NCI-H2196 treated with DMSO at 0.1 percent for 48 hours (cell line): Measurements from ENCODE around the gene KANSL1.
"Not testable (repeated sequence)": the region's sequence is repeated elsewhere in the genome, so short reads cannot be mapped to it uniquely, and the experiment has no call there.

Experiments
- DNase-seq: peaks from one replicate; lab custom pipeline; 2025; ENCODE audit not compliant: unreplicated experiment; lab: John Stamatoyannopoulos, UW

KANSL1 gene

DNA sequence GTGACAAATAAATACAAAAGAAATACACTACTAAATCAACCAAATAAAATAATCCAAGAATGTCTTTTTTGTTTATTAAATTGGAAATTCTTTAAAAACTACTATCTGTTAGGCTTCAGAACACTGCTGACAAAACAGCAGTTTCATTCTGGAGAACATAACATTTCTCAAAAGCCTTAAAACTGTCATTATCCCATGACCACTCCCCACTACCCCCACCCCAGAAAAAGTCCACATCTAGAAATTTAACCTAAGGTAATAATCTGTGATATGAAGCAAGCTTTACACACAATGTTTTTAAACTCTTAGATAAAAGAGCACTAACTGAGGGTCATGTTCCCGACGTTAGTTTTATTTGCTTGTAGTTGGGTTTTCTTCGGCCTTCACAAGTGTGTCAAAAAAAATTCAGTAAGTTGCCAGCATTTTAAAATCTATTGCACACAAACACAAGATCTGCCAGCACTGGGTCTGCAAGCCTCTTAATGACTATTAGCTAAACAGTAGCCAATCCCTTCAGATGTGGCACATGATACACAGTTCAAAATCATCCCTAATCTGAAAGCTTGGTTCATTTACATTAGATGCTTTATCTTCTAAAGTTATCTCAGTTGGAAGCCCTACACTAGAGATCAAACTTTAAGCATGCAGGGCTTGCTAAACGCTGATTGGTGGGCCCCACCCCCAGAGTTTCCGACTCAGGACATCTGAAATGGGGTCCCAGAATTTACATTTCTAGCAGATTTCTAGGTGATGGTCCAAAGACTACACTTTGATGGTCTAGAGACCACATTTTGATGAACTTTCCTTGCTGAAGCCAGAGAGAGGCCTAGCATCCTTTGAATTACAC lies 75.2 kb downstream of the KANSL1 start:
- DNase-seq = no peak

- DNase-seq = no peak
These were observed 76.1 kb downstream of the KANSL1 start for GRCh38 chr17:46117117-46117516.

DNA sequence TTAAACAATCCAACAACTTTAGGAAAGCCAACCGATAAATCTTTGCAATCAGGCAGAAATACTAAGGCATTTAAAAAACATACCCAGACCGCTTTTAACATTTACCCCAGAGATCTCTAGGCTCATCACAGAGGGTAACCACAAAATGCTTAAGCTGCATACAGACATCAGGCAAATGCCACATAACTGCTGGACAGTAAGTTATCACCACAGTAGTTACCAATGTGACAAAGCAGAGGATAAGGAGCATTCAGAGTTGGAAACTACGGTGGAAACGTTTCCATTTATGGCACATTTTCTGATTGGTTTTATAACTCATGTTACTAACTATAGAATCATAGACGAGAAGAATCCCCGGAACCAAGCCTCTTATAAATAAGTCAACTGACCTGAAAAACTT lies 77.5 kb downstream of the KANSL1 start:
- DNase-seq = no peak

DNA sequence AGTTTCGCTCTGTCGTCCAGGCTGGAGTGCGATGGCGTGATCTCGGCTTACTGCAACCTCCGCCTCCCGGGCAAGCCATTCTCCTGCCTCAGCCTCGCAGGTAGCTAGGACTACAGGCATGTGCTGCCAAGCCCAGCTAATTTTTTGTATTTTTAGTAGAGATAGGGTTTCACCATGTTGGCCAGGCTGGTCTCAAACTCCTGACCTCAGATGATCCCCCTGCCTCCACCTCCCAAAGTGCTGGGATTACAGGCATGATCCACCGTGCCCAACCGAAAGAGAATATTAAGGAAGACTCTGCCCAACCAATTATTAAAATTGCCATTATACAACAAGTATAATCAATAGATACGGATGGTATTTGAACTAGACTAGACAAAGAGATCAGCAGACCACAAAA lies 82.0 kb downstream of the KANSL1 start:
- not testable (repeated sequence) for DNase-seq

- DNase-seq = no peak
These were observed 83.0 kb downstream of the KANSL1 start for GRCh38 chr17:46110219-46110618.

DNA sequence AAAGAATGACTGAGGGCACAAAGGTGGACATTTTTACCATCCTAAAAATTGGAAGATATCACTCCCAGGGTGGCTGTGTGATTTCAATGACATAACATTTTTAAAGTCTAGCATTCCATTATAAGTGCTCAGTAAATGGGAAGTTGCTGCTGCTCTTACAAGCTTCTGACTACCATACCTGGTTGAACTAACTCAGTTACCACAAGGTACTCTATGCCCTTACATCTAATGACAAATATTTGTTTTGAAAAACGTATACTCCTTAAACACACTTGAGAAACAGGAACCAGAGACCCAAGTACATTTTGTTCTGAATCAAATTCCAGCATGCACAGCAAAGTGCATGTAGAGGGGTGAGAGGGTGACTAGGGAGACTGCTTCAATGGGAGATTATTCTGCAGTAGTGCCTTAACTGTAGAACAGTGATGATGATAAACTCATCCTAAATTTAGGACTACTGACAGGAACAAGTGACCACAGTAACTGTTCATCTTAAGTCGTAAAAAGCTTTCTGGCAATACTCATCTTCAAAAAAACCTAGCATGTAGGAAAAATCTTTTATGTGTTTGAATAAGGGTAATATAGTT lies 83.5 kb downstream of the KANSL1 start:
- DNase-seq = no peak

DNA sequence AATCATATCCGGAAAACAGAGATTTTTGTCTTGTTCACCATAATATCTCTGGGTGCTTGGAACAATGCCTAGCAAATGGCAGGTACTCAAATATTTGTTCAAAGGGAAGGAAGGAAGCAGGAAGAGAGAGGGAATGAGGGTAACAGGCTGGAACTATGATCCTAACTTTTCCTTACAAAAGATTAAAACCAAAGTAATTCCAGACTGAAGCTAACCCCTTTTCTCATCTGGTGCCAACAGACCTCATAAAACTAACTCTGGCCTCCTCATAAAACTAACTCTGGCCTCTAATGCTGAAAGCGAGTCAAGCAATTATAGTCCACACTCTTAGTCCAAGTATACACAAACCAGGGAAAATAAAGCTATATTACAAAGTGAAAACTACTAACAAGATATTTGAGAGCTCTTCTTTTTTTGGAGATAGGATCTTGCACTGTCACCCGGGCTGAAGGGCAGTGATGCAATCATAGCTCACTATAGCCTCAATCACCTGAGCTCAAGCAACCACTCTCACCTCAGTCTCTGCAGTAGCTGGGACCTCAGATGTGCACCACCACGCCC lies 84.6 kb downstream of the KANSL1 start:
- DNase-seq = no peak

GRCh38 chr17:46108120-46108519 lies 85.1 kb downstream of the KANSL1 start:
- no peak for DNase-seq

DNA sequence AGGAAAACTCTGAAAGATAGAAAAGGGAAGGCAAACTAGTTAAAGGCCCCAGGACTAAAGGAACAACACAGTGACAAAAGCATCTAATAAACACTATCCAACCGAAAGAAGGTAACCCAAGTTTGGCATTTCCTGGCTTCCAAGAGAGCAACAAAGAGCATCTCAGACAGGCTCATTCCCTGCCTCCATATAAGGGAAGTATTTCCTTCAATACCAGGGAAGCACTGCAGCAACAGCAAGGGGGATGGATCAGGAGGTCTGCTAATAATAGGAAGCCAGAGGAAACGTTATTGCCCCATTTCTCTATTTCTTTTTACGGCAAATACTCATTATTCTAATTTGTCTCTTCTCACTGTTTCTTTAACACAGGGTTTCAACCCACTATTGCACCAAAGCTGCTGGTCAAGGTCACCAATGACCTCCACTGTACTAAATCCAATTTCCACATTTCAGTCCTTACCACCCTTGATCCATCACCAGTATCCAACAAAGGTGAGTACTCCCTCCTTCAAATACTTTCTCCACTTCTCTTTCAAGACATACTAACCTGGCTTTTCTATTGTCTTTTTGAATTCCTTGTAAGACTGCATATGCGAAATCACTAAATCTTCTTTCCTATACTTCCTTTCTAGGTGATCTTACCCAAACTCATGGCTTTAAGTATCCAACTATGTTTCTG lies 86.1 kb downstream of the KANSL1 start:
- no peak for DNase-seq

DNA sequence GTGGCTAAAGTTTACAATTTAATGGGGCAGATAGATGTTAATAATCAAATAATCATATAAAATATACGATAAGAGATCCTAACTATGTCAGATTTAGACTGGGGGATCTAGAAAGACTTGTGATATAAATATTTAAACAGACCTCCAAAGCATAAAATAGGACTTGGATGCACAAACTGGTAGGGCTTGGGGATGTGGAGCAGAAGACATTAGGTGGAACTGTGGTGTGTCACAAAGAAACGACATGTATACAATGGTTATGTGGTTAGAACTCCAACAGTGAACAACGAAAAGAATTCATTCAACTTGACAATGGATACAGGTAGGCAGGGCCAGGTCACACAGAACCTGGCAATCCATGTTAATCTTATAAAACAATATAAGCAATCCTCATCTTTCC lies 90.4 kb downstream of the KANSL1 start:
- DNase-seq = not testable (repeated sequence)

DNA sequence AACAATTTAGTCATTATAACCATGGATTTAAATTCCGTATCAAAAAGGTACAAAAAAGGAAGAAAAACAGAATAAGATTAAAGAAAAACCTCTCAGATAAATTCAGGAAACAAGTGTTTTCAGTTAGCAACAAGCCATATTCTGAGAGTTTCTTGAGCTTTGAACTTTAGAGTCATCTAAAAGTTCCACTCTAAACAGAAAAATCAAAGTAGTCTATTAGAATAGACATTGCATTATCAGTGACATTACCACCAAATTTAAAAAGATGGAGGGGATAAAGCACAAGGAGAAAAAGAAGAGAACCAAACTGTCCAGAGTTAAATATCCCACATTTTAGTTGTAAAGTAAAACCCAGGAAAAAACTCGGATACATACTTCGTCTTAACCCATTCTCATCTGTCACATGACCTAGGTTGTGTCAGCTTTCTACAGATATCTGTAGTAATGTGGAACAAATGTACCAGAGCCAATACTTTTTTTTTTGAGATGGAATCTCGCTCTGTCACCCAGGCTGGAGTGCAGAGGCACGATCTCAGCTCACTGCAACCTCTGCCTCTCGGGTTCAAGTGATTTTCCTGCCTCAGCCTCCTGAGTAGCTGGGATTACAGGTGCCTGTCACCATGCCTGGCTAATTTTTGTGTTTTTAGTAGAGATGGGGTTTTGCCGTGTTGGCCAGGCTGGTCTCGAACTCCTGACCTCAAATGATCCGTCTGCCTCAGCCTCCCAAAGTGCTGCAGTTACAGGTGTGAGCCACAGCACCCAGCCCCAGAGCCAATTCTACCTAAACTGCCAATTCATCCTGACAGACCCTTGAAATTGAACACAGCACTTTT lies 91.2 kb downstream of the KANSL1 start:
- DNase-seq = not testable (repeated sequence)

DNA sequence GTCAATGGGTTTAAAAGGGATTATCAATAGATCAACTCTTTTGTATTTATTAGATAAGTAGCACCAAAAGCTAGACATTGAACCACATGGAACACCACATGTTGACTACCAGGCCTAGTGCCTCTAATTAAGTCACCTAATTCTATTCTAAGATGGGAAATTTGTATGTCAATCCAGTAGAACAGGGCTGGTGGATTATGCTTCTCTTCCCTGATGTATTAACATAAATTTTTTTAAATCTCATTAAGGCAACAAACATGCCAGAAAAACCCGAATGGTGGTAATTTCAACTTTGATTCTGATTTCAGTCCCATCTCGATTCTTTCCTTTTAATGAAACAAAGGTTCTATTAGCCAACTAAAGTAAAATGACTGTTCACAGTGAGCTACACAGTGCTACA lies 92.6 kb downstream of the KANSL1 start:
- no peak for DNase-seq

DNA sequence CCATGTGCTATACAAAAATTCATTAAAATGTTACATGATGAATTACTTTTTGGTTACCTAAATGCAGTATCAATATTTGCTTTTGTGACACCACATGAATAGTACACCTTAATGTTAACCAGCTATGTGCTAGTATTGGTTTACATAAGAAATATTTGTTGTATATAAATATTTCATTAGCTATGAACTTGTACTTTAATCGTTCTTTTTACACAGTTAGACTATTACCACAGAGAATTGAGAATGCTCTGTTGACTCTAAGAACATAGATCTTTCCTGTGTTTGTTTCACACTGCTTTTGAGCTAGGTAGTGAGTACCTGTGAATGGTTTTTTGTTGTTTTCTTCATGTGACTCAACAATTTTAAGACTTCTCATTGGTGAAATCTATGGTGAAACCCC lies 93.4 kb downstream of the KANSL1 start:
- no peak for DNase-seq

GRCh38 chr17:46097497-46097896 lies 95.7 kb downstream of the KANSL1 start:
- no peak for DNase-seq

GRCh38 chr17:46092991-46093390 lies 100.2 kb downstream of the KANSL1 start:
- DNase-seq = no peak

DNA sequence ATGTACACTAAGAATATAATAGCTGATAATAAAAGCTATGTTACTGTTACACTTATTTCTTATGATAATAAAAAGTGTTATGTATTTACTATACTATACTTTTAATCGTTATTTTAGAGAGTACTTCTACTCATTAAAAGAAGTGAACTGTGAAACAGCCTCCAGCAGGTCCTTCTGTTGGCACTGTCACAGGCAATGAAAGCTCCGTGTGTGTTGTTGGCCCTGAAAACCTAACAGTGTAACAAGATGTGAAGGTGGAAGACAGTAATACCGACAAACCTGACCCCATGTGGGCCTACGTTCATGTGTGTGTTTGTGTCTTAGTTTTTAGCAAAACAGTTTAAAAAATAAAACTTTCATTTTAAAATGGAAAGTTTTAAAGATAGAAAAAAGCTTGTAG lies 102.4 kb downstream of the KANSL1 start:
- DNase-seq = no peak

DNA sequence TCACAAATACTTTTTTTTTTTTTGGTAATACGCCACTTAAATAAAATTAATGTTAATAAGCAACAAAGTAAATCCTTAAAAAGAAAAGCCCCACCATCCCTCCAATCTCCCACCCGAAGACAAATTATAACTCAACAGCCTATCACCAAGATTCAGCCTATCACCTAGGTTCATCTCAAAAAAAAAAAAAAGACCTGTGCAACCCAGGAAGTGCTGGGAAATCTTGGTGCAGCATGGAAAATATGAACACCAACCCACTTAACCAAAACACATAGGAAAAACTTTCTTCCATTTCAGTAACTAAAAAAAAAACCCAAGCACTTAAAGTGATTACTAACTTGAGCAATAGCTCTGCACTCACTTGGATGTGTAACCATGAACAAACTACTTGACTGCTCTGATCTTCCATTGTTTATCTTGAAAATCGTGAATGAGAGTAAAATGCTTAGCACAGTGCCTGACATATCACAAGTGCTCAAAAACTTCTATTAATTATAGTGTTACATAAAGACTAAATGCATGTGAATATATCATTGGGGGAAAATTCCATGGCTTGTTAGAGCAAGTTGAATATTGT lies 103.8 kb downstream of the KANSL1 start:
- no peak for DNase-seq

GRCh38 chr17:46088595-46088994 lies 104.6 kb downstream of the KANSL1 start:
- no peak for DNase-seq

DNA sequence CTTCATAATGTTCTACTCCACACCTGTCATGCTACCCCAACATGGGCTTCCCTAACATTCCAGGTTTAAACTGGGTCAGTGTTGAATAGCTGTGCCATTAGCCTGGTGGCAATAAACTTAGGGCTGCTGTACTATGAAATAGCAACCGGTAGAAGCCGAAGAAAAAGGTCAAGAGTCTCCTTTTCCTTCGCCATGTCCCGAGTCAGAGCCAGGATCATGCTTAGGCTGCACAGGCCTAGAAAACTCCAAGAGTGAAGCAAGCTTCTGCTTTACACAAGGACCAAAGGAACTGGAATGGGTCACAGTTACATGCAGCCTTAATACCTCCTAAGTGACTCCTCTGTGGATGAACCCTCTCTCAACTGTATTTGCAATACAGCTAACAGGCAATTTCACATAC lies 105.4 kb downstream of the KANSL1 start:
- not testable (repeated sequence) for DNase-seq

GRCh38 chr17:46086821-46087220 lies 106.4 kb downstream of the KANSL1 start:
- no peak for DNase-seq

DNA sequence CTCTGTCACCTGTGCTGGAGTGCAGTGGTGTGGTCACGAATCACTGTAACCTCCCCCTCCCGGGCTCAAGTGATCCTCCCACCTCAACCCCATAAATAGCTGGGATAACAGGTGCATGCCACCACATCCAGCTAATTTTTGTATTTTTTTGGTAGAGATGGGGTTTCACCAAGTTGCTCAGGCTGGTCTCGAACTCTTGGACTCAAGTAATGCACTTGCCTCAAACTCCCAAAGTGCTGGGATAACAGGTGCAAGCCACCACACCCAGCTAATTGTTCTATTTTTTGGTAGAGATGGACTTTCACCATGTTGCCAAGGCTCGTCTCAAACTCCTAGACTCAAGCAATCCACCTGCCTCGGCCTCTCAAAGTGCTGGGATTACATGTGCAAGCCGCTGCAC lies 107.7 kb downstream of the KANSL1 start:
- no peak for DNase-seq
